Activated T-helper 17 cell treated with anti-CD3 and anti-CD28 coated beads, Interleukin-2, amount 50 U/mL, for 72 hours (primary cell): ENCODE data around the gene ZNF205. TPM values are rescaled to one million over a fixed set of nuclear protein-coding genes. Genes with fewer than 3 reads are reported as not detected.
"Not testable (repeated sequence)": the region's sequence is repeated elsewhere in the genome, so short reads cannot be mapped to it uniquely, and the experiment has no call there.

Source experiments
- ATAC-seq: fragments of 150-1000 bp; cut with Tn5 transposase; replicated peaks from 2 replicates; pipeline ENCODE4 v1.10.0; 2021; ENCODE audit warnings: mild to moderate bottlenecking, moderate library complexity
- H3K27ac Mint-ChIP-seq: one replicate; pipeline ENCODE4 v1.8.0; 2022; ENCODE audit warnings: mixed read lengths
- H3K27me3 Mint-ChIP-seq: one replicate; pipeline ENCODE4 v1.8.0; 2022; ENCODE audit warnings: mixed read lengths
- H3K36me3 Mint-ChIP-seq: one replicate; pipeline ENCODE4 v1.8.0; 2022; ENCODE audit warnings: low read depth, mild to moderate bottlenecking, mixed read lengths
- H3K4me1 Mint-ChIP-seq: one replicate; pipeline ENCODE4 v1.8.0; 2022; ENCODE audit warnings: mixed read lengths
- H3K4me3 Mint-ChIP-seq: one replicate; pipeline ENCODE4 v1.8.0; 2022; ENCODE audit warnings: mild to moderate bottlenecking, mixed read lengths
- H3K9me3 Mint-ChIP-seq: one replicate; pipeline ENCODE4 v1.8.0; 2022; ENCODE audit warnings: mixed read lengths
- total RNA-seq, 2 donors: library from RNA; stranded (reverse); gene quantifications; one replicate each; pipeline ENCODE4 v1.2.3, GENCODE V29; 2022

ZNF205 gene
- total RNA-seq, 2 donors from 2014 or later: not detected

DNA sequence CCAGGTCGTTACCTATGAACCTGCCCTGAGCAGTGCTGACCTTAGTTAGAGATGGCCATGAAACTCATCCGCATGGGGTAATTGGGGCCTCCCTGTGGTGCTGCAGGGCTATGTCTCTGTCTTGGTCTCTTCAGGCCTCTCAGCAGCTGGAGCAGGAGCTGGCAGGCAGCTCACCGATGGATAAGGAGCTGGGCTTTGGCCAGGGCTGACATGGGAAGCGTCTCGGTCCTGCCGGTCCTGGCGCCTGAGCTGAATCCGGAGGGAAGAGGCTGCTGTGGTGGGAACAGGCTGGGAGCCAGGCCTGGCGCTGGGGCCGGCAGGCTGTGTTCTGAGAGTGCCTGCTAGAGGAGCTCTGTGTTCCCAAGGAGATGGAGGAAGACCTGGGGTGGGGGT lies 36.9 kb upstream of the ZNF205 start:
- no peaks in the 10 kb centered on the region for H3K27me3 Mint-ChIP-seq
- peaks cover 80% of the 10 kb centered on the region for H3K36me3 Mint-ChIP-seq
- H3K4me3 Mint-ChIP-seq: peak overlapping the region; percentile 76
- peaks cover 51% of the 10 kb centered on the region for H3K4me1 Mint-ChIP-seq
- ATAC-seq: peak; percentile 14
- peak overlapping the region; percentile 95 for H3K27ac Mint-ChIP-seq
- H3K9me3 Mint-ChIP-seq: no peaks in the 10 kb centered on the region

- Mint-ChIP-seq H3K27ac (peak overlapping the region; percentile 95), H3K36me3 (peaks cover 85% of the 10 kb centered on the region), H3K4me3 (peak overlapping the region; percentile 76), H3K4me1 (peaks cover 55% of the 10 kb centered on the region)
- not testable (repeated sequence) for H3K27me3 Mint-ChIP-seq, H3K9me3 Mint-ChIP-seq, ATAC-seq
These were observed 36.4 kb upstream of the ZNF205 start for GRCh38 chr16:3075946-3076345.

- peak overlapping the region; percentile 76 for H3K4me3 Mint-ChIP-seq
- H3K27me3 Mint-ChIP-seq: no peaks in the 10 kb centered on the region
- ATAC-seq: no peak
- peaks cover 85% of the 10 kb centered on the region for H3K36me3 Mint-ChIP-seq
- H3K27ac Mint-ChIP-seq: peak overlapping the region; percentile 95
- H3K4me1 Mint-ChIP-seq: peaks cover 55% of the 10 kb centered on the region
- H3K9me3 Mint-ChIP-seq: no peaks in the 10 kb centered on the region
These were observed 35.8 kb upstream of the ZNF205 start for GRCh38 chr16:3076577-3076976.

GRCh38 chr16:3080024-3080423 lies 32.4 kb upstream of the ZNF205 start:
- H3K4me1 Mint-ChIP-seq: peaks cover 44% of the 10 kb centered on the region

GRCh38 chr16:3081957-3082356 lies 30.4 kb upstream of the ZNF205 start:
- H3K27ac Mint-ChIP-seq: peak overlapping the region; percentile 94

More at GRCh38 chr16:3080024-3080423, 32.4 kb upstream of the ZNF205 start:
- ATAC-seq: no peak
- Mint-ChIP-seq H3K36me3 (peaks cover 62% of the 10 kb centered on the region), H3K27me3 (no peaks in the 10 kb centered on the region), H3K9me3 (no peaks in the 10 kb centered on the region), H3K27ac (peak overlapping the region; percentile 94), H3K4me3 (peak overlapping the region; percentile 76)

GRCh38 chr16:3083408-3083807 lies 29.0 kb upstream of the ZNF205 start:
- H3K27ac Mint-ChIP-seq: not testable (repeated sequence)

More at GRCh38 chr16:3081957-3082356, 30.4 kb upstream of the ZNF205 start:
- ATAC-seq, H3K27me3 Mint-ChIP-seq, H3K9me3 Mint-ChIP-seq: not testable (repeated sequence)
- H3K36me3 Mint-ChIP-seq: peaks cover 43% of the 10 kb centered on the region
- H3K4me3 Mint-ChIP-seq: peak overlapping the region; percentile 76
- peaks cover 41% of the 10 kb centered on the region for H3K4me1 Mint-ChIP-seq

DNA sequence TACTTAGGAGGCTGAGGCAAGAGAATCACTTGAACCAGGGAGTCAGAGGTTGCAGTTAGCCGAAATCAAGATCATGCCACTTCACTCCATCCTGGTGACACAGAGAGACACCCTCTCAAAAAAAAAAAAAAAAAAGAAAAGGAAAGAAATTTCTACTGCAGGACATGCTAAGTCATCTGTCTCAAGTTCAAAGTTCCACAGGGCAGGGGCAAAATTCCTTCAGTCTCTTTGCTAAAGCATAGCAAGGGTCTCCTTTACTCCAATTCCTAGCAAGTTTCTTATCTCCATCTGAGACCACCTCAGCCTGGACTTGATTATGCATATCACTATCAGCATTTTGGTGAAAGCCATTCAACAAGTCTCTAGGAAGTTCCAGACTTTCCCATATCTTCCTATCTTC lies 27.9 kb upstream of the ZNF205 start:
- peaks cover 21% of the 10 kb centered on the region for H3K36me3 Mint-ChIP-seq
- H3K27ac Mint-ChIP-seq: peak overlapping the region; percentile 53

More at GRCh38 chr16:3083408-3083807, 29.0 kb upstream of the ZNF205 start:
- H3K9me3 Mint-ChIP-seq, H3K27me3 Mint-ChIP-seq, ATAC-seq: not testable (repeated sequence)
- Mint-ChIP-seq H3K36me3 (peaks cover 28% of the 10 kb centered on the region), H3K4me1 (peaks cover 43% of the 10 kb centered on the region), H3K4me3 (peak overlapping the region; percentile 76)

GRCh38 chr16:3084969-3085670 lies 27.3 kb upstream of the ZNF205 start:
- H3K36me3 Mint-ChIP-seq: peaks cover 15% of the 10 kb centered on the region
- no peaks in the 10 kb centered on the region for H3K27me3 Mint-ChIP-seq
- peak overlapping the region; percentile 27 for H3K4me3 Mint-ChIP-seq
- no peaks in the 10 kb centered on the region for H3K9me3 Mint-ChIP-seq
- H3K27ac Mint-ChIP-seq: peak overlapping the region; percentile 53
- ATAC-seq: no peak
- H3K4me1 Mint-ChIP-seq: peaks cover 33% of the 10 kb centered on the region

More for the DNA sequence above, 27.9 kb upstream of the ZNF205 start:
- no peak for ATAC-seq
- no peaks in the 10 kb centered on the region for H3K27me3 Mint-ChIP-seq
- H3K4me3 Mint-ChIP-seq: peak overlapping the region; percentile 27
- peaks cover 38% of the 10 kb centered on the region for H3K4me1 Mint-ChIP-seq
- no peaks in the 10 kb centered on the region for H3K9me3 Mint-ChIP-seq

- H3K4me1 Mint-ChIP-seq: peaks cover 25% of the 10 kb centered on the region
- H3K27me3 Mint-ChIP-seq: no peaks in the 10 kb centered on the region
- H3K9me3 Mint-ChIP-seq: no peaks in the 10 kb centered on the region
- H3K27ac Mint-ChIP-seq: peak overlapping the region; percentile 53
- peaks cover 5% of the 10 kb centered on the region for H3K36me3 Mint-ChIP-seq
- H3K4me3 Mint-ChIP-seq: peak overlapping the region; percentile 39
- ATAC-seq: no peak
These were observed 26.4 kb upstream of the ZNF205 start for GRCh38 chr16:3085868-3086595.

- Mint-ChIP-seq H3K4me3 (peak overlapping the region; percentile 39), H3K4me1 (peaks cover 22% of the 10 kb centered on the region)
These were observed 25.7 kb upstream of the ZNF205 start for GRCh38 chr16:3086596-3087242.

GRCh38 chr16:3087243-3088235 lies 24.8 kb upstream of the ZNF205 start:
- Mint-ChIP-seq H3K27me3 (no peaks in the 10 kb centered on the region), H3K4me3 (peak overlapping the region; percentile 39), H3K4me1 (peaks cover 22% of the 10 kb centered on the region), H3K36me3 (no peaks in the 10 kb centered on the region), H3K9me3 (no peaks in the 10 kb centered on the region), H3K27ac (peak overlapping the region; percentile 77)
- ATAC-seq: peak; percentile 57

More at GRCh38 chr16:3086596-3087242, 25.7 kb upstream of the ZNF205 start:
- peak; percentile 49 for ATAC-seq
- H3K27ac Mint-ChIP-seq: no peak overlapping the region
- H3K36me3 Mint-ChIP-seq: no peaks in the 10 kb centered on the region
- no peaks in the 10 kb centered on the region for H3K27me3 Mint-ChIP-seq
- no peaks in the 10 kb centered on the region for H3K9me3 Mint-ChIP-seq

DNA sequence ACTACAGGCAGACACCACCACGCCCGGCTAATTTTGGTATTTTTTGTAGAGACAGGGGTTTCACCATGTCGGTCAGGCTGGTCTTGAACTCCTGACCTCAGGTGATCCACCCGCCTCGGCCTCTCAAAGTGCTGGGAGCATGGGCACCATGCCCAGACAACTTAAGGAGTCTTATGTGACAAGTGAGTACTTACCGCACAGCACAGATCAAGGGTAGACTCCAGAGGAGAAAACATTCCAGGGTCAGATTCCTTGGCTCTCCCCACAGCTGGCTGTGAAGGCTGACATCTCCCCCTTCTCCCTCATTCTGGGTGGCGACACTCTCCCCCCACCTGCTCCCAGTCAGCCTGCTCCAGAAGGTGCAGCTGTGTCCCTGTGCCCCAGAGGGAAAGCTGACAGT lies 23.9 kb upstream of the ZNF205 start:
- H3K27me3 Mint-ChIP-seq: no peaks in the 10 kb centered on the region
- ATAC-seq: no peak
- peak overlapping the region; percentile 34 for H3K4me3 Mint-ChIP-seq
- H3K27ac Mint-ChIP-seq: peak overlapping the region; percentile 77
- H3K36me3 Mint-ChIP-seq: no peaks in the 10 kb centered on the region
- peaks cover 17% of the 10 kb centered on the region for H3K4me1 Mint-ChIP-seq
- H3K9me3 Mint-ChIP-seq: no peaks in the 10 kb centered on the region

- peak overlapping the region; percentile 77 for H3K27ac Mint-ChIP-seq
- H3K36me3 Mint-ChIP-seq: no peaks in the 10 kb centered on the region
- H3K9me3 Mint-ChIP-seq: no peaks in the 10 kb centered on the region
- H3K4me3 Mint-ChIP-seq: no peak overlapping the region
- no peaks in the 10 kb centered on the region for H3K27me3 Mint-ChIP-seq
- no peak for ATAC-seq
- H3K4me1 Mint-ChIP-seq: peaks cover 17% of the 10 kb centered on the region
These were observed 23.3 kb upstream of the ZNF205 start for GRCh38 chr16:3088925-3089716.
